Muscle of leg (tissue), 9 donors: Measurements from ENCODE around the gene HMG20B. TPM values are rescaled to one million over a fixed set of nuclear protein-coding genes. Genes with fewer than 3 reads are reported as not detected.

Experiments used
- polyA plus RNA-seq, 8 donors: library from polyadenylated mRNA; unstranded; fragments of 120-200 nt; gene quantifications; one replicate each; pipeline versions ENCODE4 v1.2.1 to v1.2.3, GENCODE V29; 2013; ENCODE audit warnings: inconsistent platforms in 1 of 8, low replicate concordance in 1 of 8; ENCODE audit not compliant: insufficient read length in 8 of 8, insufficient read depth in 1 of 8
- total RNA-seq: library from RNA; stranded (reverse); fragments of 120-200 nt; gene quantifications from one replicate; pipeline ENCODE4 v1.2.4, GENCODE V29; 2013

HMG20B gene
- total and polyA plus RNA-seq, 9 donors = 34.2 to 47.7 (median 39.9) TPM

Other genes with a start within 250 kb of the HMG20B start
- 18.4 TPM for gene NFIC, start 206.4 kb upstream of the HMG20B start, total RNA-seq
- 10 to 100 TPM; 30.9 to 54.5 (median 49.5) TPM for gene NFIC, start 206.4 kb upstream of the HMG20B start, polyA plus RNA-seq
- gene SMIM24, start 92.4 kb upstream of the HMG20B start, total RNA-seq = not detected
- gene SMIM24, start 92.4 kb upstream of the HMG20B start, polyA plus RNA-seq = 10 to 100 TPM in 1 of 8 donors, 1 to 10 TPM in 1, under 1 TPM in 5, not detected in 1; 0.24 to 30.7 (median 0.34) TPM
- not detected for gene SMIM44, start 89.5 kb upstream of the HMG20B start, total RNA-seq
- not detected for gene SMIM44, start 89.5 kb upstream of the HMG20B start, polyA plus RNA-seq
- gene DOHH, start 72.3 kb upstream of the HMG20B start, total RNA-seq = 6.4 TPM
- gene DOHH, start 72.3 kb upstream of the HMG20B start, polyA plus RNA-seq = 10 to 100 TPM in 2 of 8 donors, 1 to 10 TPM in 6; 8.3 to 10.6 (median 9.7) TPM
- gene FZR1, start 66.6 kb upstream of the HMG20B start, total RNA-seq = 20.8 TPM
- 10 to 100 TPM; 26.1 to 47.3 (median 32.2) TPM for gene FZR1, start 66.6 kb upstream of the HMG20B start, polyA plus RNA-seq
- gene TEKTIP1, start 33.8 kb upstream of the HMG20B start, total RNA-seq = 0.49 TPM
- gene TEKTIP1, start 33.8 kb upstream of the HMG20B start, polyA plus RNA-seq = 1 to 10 TPM; 2.6 to 5.2 (median 4.1) TPM
- gene MFSD12, start 15.4 kb upstream of the HMG20B start, total RNA-seq = 15.3 TPM
- 10 to 100 TPM; 22.3 to 39.7 (median 28.3) TPM for gene MFSD12, start 15.4 kb upstream of the HMG20B start, polyA plus RNA-seq
- 0.22 TPM for gene GIPC3, start 12.5 kb downstream of the HMG20B start, total RNA-seq
- gene GIPC3, start 12.5 kb downstream of the HMG20B start, polyA plus RNA-seq = 1 to 10 TPM in 7 of 8 donors, under 1 TPM in 1; 0.78 to 1.7 (median 1.3) TPM
- 0.53 TPM for gene TBXA2R, start 33.9 kb downstream of the HMG20B start, total RNA-seq
- gene TBXA2R, start 33.9 kb downstream of the HMG20B start, polyA plus RNA-seq = 1 to 10 TPM; 1.6 to 2.8 (median 2.3) TPM
- 20.1 TPM for gene CACTIN, start 53.8 kb downstream of the HMG20B start, total RNA-seq
- 10 to 100 TPM; 20.2 to 24.1 (median 22.7) TPM for gene CACTIN, start 53.8 kb downstream of the HMG20B start, polyA plus RNA-seq
- 8.4 TPM for gene PIP5K1C, start 127.5 kb downstream of the HMG20B start, total RNA-seq
- 10 to 100 TPM; 16.2 to 30.0 (median 24.0) TPM for gene PIP5K1C, start 127.5 kb downstream of the HMG20B start, polyA plus RNA-seq
- 0.04 TPM for gene TJP3, start 135.4 kb downstream of the HMG20B start, total RNA-seq
- gene TJP3, start 135.4 kb downstream of the HMG20B start, polyA plus RNA-seq = 1 to 10 TPM in 2 of 8 donors, under 1 TPM in 4, not detected in 2; 0.07 to 3.4 (median 0.66) TPM
- 14.6 TPM for gene APBA3, start 188.7 kb downstream of the HMG20B start, total RNA-seq
- 10 to 100 TPM in 7 of 8 donors, 1 to 10 TPM in 1; 9.5 to 16.9 (median 13.4) TPM for gene APBA3, start 188.7 kb downstream of the HMG20B start, polyA plus RNA-seq
- gene MRPL54, start 189.7 kb downstream of the HMG20B start, total RNA-seq = 61.4 TPM
- gene MRPL54, start 189.7 kb downstream of the HMG20B start, polyA plus RNA-seq = 10 to 100 TPM; 22.6 to 33.2 (median 29.6) TPM
- gene RAX2, start 199.3 kb downstream of the HMG20B start, total RNA-seq = 0.04 TPM
- not detected for gene RAX2, start 199.3 kb downstream of the HMG20B start, polyA plus RNA-seq
- gene MATK, start 213.4 kb downstream of the HMG20B start, total RNA-seq = 0.62 TPM
- 1 to 10 TPM in 5 of 8 donors, under 1 TPM in 3; 0.87 to 1.9 (median 1.1) TPM for gene MATK, start 213.4 kb downstream of the HMG20B start, polyA plus RNA-seq